Measurements from ENCODE around the gene SLC28A1.

SLC28A1 gene

GRCh38 chr15:84872009-84872910 is 12.2 kb upstream of the SLC28A1 start:
- Histone ChIP-seq H3K4me3 (ENCODE audit: insufficient read depth, low read length, poor library complexity, severe bottlenecking) (no peak overlapping the region), H3K27me3 (ENCODE audit: low read length) (no peaks in the 10 kb centered on the region), H3K9me2 (replicated peaks; ENCODE audit: insufficient read depth, low read length) (no peaks in the 10 kb centered on the region), H3K9me3 (ENCODE audit: insufficient read depth, low read length) (no peaks in the 10 kb centered on the region), H3F3A (ENCODE audit: insufficient read depth) (no peaks in the 10 kb centered on the region), H2AFZ (ENCODE audit: low read depth, low read length, severe bottlenecking) (no peak overlapping the region), H3K4me2 (ENCODE audit: low read depth, low read length, poor library complexity, severe bottlenecking) (no peak overlapping the region), H3K27ac (ENCODE audit: low read depth, low read length) (no peak overlapping the region), H3K36me3 (ENCODE audit: low read length) (no peaks in the 10 kb centered on the region), H3K9ac (ENCODE audit: low read length) (no peak overlapping the region), H4K20me1 (ENCODE audit: low read depth, low read length) (no peaks in the 10 kb centered on the region), H3K79me2 (ENCODE audit: insufficient read depth, low read length) (no peaks in the 10 kb centered on the region)
- TF ChIP-seq CTCF (IDR thresholded peaks at IDR 0.05; ENCODE audit: insufficient read depth, low read length, poor library complexity, severe bottlenecking) (no peak), EZH2phosphoT487 (conservative IDR thresholded peaks at IDR 0.05; ENCODE audit: low read length) (no peak)

GRCh38 chr15:84873997-84874396 is 10.5 kb upstream of the SLC28A1 start:
- Histone ChIP-seq H3K9me2 (replicated peaks; ENCODE audit: insufficient read depth, low read length) (no peaks in the 10 kb centered on the region), H3K4me3 (ENCODE audit: insufficient read depth, low read length, poor library complexity, severe bottlenecking) (no peak overlapping the region), H3K79me2 (ENCODE audit: insufficient read depth, low read length) (no peaks in the 10 kb centered on the region), H2AFZ (ENCODE audit: low read depth, low read length, severe bottlenecking) (no peak overlapping the region), H3K9ac (ENCODE audit: low read length) (no peak overlapping the region), H3K27me3 (ENCODE audit: low read length) (no peaks in the 10 kb centered on the region), H3K36me3 (ENCODE audit: low read length) (no peaks in the 10 kb centered on the region), H3K27ac (ENCODE audit: low read depth, low read length) (no peak overlapping the region), H4K20me1 (ENCODE audit: low read depth, low read length) (no peaks in the 10 kb centered on the region), H3K4me2 (ENCODE audit: low read depth, low read length, poor library complexity, severe bottlenecking) (no peak overlapping the region), H3K9me3 (ENCODE audit: insufficient read depth, low read length) (no peaks in the 10 kb centered on the region), H3F3A (ENCODE audit: insufficient read depth) (no peaks in the 10 kb centered on the region)
- no peak for TF ChIP-seq EZH2phosphoT487 (conservative IDR thresholded peaks at IDR 0.05; ENCODE audit: low read length)
- no peak for TF ChIP-seq CTCF (IDR thresholded peaks at IDR 0.05; ENCODE audit: insufficient read depth, low read length, poor library complexity, severe bottlenecking)

- Histone ChIP-seq H4K20me1 (ENCODE audit: low read depth, low read length) (no peaks in the 10 kb centered on the region), H3K9ac (ENCODE audit: low read length) (no peak overlapping the region), H3K9me2 (replicated peaks; ENCODE audit: insufficient read depth, low read length) (no peaks in the 10 kb centered on the region), H2AFZ (ENCODE audit: low read depth, low read length, severe bottlenecking) (no peak overlapping the region), H3F3A (ENCODE audit: insufficient read depth) (no peaks in the 10 kb centered on the region), H3K4me3 (ENCODE audit: insufficient read depth, low read length, poor library complexity, severe bottlenecking) (no peak overlapping the region), H3K9me3 (ENCODE audit: insufficient read depth, low read length) (no peaks in the 10 kb centered on the region), H3K4me2 (ENCODE audit: low read depth, low read length, poor library complexity, severe bottlenecking) (no peak overlapping the region), H3K27me3 (ENCODE audit: low read length) (no peaks in the 10 kb centered on the region), H3K36me3 (ENCODE audit: low read length) (no peaks in the 10 kb centered on the region), H3K27ac (ENCODE audit: low read depth, low read length) (no peak overlapping the region), H3K79me2 (ENCODE audit: insufficient read depth, low read length) (no peaks in the 10 kb centered on the region)
- TF ChIP-seq EZH2phosphoT487 (conservative IDR thresholded peaks at IDR 0.05; ENCODE audit: low read length) (no peak), CTCF (IDR thresholded peaks at IDR 0.05; ENCODE audit: insufficient read depth, low read length, poor library complexity, severe bottlenecking) (no peak)
Observed at GRCh38 chr15:84874981-84875699, 9.3 kb upstream of the SLC28A1 start.

All from SU-DHL-6 (cell line).